ENCODE results near the gene MEI4. TPM values are rescaled to one million over a fixed set of nuclear protein-coding genes. Genes with fewer than 3 reads are reported as not detected.

Gene MEI4
- polyA plus RNA-seq, 1 donor (not counting 4 experiments of a cell fraction or from before 2014, with no cell fraction given) = 0.01 TPM

DNA sequence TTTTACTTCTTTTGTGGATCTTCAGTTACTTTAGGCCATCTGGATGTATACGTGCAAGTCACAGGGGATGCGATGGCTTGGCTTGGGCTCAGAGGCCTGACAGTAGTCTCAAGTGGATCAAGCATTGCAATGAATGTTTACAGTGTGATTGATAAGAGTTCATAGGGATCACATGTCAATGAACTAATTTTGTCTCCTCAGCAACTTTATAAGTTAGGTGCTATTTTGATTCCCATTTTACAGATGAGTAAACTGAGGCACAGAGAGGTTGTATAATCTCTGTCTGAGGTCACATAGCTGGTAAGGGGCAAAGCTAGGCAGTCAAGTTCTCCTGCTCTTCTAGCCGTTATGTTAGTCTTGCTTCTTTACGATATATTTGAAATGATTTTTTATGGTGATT, 13.5 kb downstream of the MEI4 start:
- no peak overlapping the region for H3K4me3 ChIP-seq (ENCODE audit: control insufficient read depth in 2 of 3, extremely low read depth in 1 of 3, insufficient read depth in 2 of 3, low read depth in 1 of 3, low read length in 3 of 3)
- dilution Hi-C loops (cut with MboI; ENCODE audit: extremely low pct_ligation_motif_present, low sequenced_read_pairs) = no loop called here
- H3K36me3 ChIP-seq (ENCODE audit: control insufficient read depth in 2 of 2, extremely low read depth in 1 of 2, insufficient read depth in 2 of 2, low read length in 2 of 2) = no peaks in the 10 kb centered on the region
- no peaks in the 10 kb centered on the region for H3K27me3 ChIP-seq (ENCODE audit: control insufficient read depth, extremely low read depth, insufficient read depth, low read length)
- DNase-seq (ENCODE audit: low read depth, low spot score) = no peak
- H3K4me1 ChIP-seq (ENCODE audit: control insufficient read depth, extremely low read depth, insufficient read depth, low read length) = no peaks in the 10 kb centered on the region
- TF ChIP-seq EZH2 (IDR thresholded peaks at IDR 0.05; ENCODE audit: low read length) = no peak
- TF ChIP-seq, protein P1, sequence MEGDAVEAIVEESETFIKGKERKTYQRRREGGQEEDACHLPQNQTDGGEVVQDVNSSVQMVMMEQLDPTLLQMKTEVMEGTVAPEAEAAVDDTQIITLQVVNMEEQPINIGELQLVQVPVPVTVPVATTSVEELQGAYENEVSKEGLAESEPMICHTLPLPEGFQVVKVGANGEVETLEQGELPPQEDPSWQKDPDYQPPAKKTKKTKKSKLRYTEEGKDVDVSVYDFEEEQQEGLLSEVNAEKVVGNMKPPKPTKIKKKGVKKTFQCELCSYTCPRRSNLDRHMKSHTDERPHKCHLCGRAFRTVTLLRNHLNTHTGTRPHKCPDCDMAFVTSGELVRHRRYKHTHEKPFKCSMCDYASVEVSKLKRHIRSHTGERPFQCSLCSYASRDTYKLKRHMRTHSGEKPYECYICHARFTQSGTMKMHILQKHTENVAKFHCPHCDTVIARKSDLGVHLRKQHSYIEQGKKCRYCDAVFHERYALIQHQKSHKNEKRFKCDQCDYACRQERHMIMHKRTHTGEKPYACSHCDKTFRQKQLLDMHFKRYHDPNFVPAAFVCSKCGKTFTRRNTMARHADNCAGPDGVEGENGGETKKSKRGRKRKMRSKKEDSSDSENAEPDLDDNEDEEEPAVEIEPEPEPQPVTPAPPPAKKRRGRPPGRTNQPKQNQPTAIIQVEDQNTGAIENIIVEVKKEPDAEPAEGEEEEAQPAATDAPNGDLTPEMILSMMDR (optimal IDR thresholded peaks at IDR 0.05 in 1 of 3, IDR thresholded peaks at IDR 0.05 in 1 of 3, conservative IDR thresholded peaks at IDR 0.05 in 1 of 3; ENCODE audit: extremely low read depth in 1 of 3, insufficient read depth in 2 of 3, low read length in 3 of 3) = no peak
- no peak overlapping the region for H3K9ac ChIP-seq (ENCODE audit: control insufficient read depth, extremely low read depth, insufficient read depth, low read length)
- H3K9me1 ChIP-seq (ENCODE audit: control insufficient read depth, extremely low read depth, insufficient read depth, low read length) = no peaks in the 10 kb centered on the region
- no peak overlapping the region for H3K4me2 ChIP-seq (ENCODE audit: control insufficient read depth, extremely low read depth, insufficient read depth, low read depth, low read length)
- no peaks in the 10 kb centered on the region for H3K9me3 ChIP-seq (ENCODE audit: control insufficient read depth, low read depth, low read length)
- no peaks in the 10 kb centered on the region for H3K79me2 ChIP-seq (ENCODE audit: control insufficient read depth, insufficient read depth, low read length)
- no peak for FAIRE-seq
- H2AFZ ChIP-seq (ENCODE audit: control insufficient read depth, low read length) = no peak overlapping the region
- no peaks in the 10 kb centered on the region for H4K20me1 ChIP-seq (ENCODE audit: control insufficient read depth, extremely low read depth, insufficient read depth, low read length)
- H3K27ac ChIP-seq (ENCODE audit: control insufficient read depth, insufficient read depth, low read length) = no peak overlapping the region

GRCh38 chr6:77666846-77667245, 14.0 kb downstream of the MEI4 start:
- FAIRE-seq = no peak
- H2AFZ ChIP-seq (ENCODE audit: control insufficient read depth, low read length) = no peak overlapping the region
- no peak for TF ChIP-seq EZH2 (IDR thresholded peaks at IDR 0.05; ENCODE audit: low read length)
- TF ChIP-seq, protein P1 (optimal IDR thresholded peaks at IDR 0.05 in 1 of 3, IDR thresholded peaks at IDR 0.05 in 1 of 3, conservative IDR thresholded peaks at IDR 0.05 in 1 of 3; ENCODE audit: extremely low read depth in 1 of 3, insufficient read depth in 2 of 3, low read length in 3 of 3) = no peak
- H3K9ac ChIP-seq (ENCODE audit: control insufficient read depth, extremely low read depth, insufficient read depth, low read length) = no peak overlapping the region
- no peaks in the 10 kb centered on the region for H3K27me3 ChIP-seq (ENCODE audit: control insufficient read depth, extremely low read depth, insufficient read depth, low read length)
- H3K9me1 ChIP-seq (ENCODE audit: control insufficient read depth, extremely low read depth, insufficient read depth, low read length) = no peaks in the 10 kb centered on the region
- H3K4me1 ChIP-seq (ENCODE audit: control insufficient read depth, extremely low read depth, insufficient read depth, low read length) = no peaks in the 10 kb centered on the region
- DNase-seq (ENCODE audit: low read depth, low spot score) = no peak
- no peaks in the 10 kb centered on the region for H3K9me3 ChIP-seq (ENCODE audit: control insufficient read depth, low read depth, low read length)
- H3K4me3 ChIP-seq (ENCODE audit: control insufficient read depth in 2 of 3, extremely low read depth in 1 of 3, insufficient read depth in 2 of 3, low read depth in 1 of 3, low read length in 3 of 3) = no peak overlapping the region
- no peak overlapping the region for H3K27ac ChIP-seq (ENCODE audit: control insufficient read depth, insufficient read depth, low read length)
- H3K79me2 ChIP-seq (ENCODE audit: control insufficient read depth, insufficient read depth, low read length) = no peaks in the 10 kb centered on the region
- H4K20me1 ChIP-seq (ENCODE audit: control insufficient read depth, extremely low read depth, insufficient read depth, low read length) = no peaks in the 10 kb centered on the region
- no peaks in the 10 kb centered on the region for H3K36me3 ChIP-seq (ENCODE audit: control insufficient read depth in 2 of 2, extremely low read depth in 1 of 2, insufficient read depth in 2 of 2, low read length in 2 of 2)
- H3K4me2 ChIP-seq (ENCODE audit: control insufficient read depth, extremely low read depth, insufficient read depth, low read depth, low read length) = no peak overlapping the region
- dilution Hi-C loops (cut with MboI; ENCODE audit: extremely low pct_ligation_motif_present, low sequenced_read_pairs) = no loop called here

All from keratinocyte (primary cell).